ENCODE results near the gene SYT5.
A peak's percentile ranks its signal among the peaks of the same experiment; 100 is the strongest.

Gene SYT5

GRCh38 chr19:55145232-55145631, 34.9 kb downstream of the SYT5 start:
- no peak for DNase-seq

DNA sequence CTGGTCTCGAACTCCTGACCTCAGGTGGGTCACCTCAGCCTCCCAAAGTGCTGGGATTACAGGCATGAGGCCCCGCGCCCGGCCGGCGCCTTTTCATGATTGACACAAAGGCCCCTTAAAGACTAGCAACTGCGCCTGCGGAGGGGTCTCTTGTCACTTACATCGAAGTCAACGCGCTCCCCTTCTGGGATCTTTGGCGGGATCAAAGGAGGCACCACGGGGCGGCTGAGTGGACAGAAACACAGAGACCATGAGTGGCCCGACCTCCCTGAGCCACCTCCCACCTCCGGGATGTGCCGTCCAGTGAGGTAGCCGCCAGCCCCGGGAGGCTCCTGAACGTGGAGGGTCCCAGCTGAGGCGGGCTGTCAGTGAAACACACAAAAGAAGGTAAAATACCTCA, 38.4 kb downstream of the SYT5 start:
- DNase-seq = no peak

DNA sequence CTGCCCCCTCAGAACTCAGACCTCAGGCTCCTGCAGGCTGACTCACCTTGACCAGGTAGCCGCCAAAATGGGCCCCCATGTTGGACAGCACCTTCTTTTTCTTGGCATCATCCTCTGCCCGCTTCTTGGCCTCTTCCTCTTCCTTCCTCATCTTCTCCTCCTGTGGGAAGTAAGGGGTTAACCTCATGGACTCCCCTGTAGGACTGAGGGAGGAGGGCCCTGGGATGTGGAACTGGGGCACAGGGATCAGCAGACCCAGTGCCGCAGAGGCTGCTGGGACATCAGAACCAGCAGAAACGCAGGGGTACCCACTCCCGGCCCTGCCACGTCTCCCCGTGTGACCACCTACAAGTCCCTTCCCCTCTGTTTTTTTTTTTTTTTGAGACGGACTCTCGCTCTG, 42.2 kb downstream of the SYT5 start:
- DNase-seq = no peak

DNA sequence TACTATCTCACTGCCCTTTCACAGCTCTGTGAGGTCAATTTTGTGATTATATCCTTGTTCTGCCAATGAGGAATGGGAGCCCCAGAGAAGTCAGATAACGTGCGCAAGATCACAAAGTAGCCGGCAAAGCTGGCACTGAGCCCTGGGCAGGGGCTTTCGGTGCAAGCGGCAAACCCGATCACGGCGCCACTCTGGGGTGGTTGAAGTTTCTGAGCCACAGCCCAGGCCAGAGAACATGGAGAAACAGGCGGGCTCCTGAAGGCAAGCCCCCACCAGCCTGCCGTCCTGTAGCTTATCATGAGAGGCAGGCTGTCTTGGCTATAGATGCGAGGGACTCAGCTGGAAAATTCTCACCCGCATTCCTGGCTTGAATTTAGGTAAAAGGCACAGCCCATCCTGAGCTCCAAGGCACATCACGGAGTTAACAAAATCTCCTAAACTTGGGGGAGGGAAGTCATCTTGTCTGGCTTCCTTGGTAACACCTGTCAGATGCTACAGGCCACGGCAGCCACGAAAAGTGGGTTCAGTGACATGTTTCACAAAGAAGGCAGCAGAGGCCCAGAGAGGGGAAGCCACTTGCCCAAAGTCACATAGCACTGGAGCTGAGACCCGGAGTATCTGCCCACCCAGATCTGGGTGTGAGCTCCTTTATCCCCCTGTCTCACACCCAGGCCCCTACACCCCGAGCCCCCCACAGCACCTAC, 43.5 kb downstream of the SYT5 start:
- no peak for DNase-seq

GRCh38 chr19:55134736-55135135, 45.4 kb downstream of the SYT5 start:
- DNase-seq = no peak

- DNase-seq = no peak
Measured at GRCh38 chr19:55133639-55134444, 46.2 kb downstream of the SYT5 start.

DNA sequence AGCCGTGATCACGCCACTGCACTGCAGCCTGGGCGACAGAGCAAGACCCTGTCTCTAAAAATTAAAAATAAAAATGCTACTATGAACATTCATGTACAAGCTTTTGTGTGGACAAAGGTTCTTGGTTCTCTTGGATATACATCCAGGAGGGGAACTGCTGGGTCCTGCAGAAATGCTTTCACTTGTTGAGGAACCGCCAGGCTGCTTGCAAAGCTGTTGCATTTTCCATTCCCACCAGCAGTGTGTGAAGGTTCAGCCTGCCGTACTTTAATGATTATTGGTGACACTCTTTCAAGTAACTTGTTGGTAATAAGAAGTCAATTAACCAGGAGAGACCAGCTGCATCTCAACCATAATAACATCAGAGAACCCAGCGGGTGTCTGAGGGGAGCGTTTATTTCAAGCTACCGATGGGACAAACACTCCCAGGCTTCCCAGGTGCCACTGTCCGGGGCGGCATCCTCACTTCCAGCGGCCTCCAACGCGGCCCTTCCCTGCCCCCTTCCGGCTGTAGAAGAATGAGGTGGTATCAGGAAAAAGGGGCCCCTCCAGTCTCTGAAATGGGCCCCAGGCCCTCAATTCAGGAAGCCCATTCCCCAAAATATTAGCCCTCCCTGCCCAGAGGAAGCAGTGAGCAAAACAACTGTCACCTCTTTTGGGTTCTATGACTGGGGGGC, 47.5 kb downstream of the SYT5 start:
- DNase-seq = no peak

GRCh38 chr19:55131421-55131820, 48.7 kb downstream of the SYT5 start:
- peak; percentile 75 for DNase-seq

Data from fibroblast of skin of abdomen (primary cell).